ENCODE measurements around the gene ZAP70. TPM values are rescaled to one million over a fixed set of nuclear protein-coding genes. Genes with fewer than 3 reads are reported as not detected.
A peak's percentile ranks its signal among the peaks of the same experiment; 100 is the strongest.
"Not testable (repeated sequence)": the region's sequence is repeated elsewhere in the genome, so short reads cannot be mapped to it uniquely, and the experiment has no call there.

ZAP70 gene
- total RNA-seq, 2 experiments from 2014 or later: 40.8 to 57.9 TPM

DNA sequence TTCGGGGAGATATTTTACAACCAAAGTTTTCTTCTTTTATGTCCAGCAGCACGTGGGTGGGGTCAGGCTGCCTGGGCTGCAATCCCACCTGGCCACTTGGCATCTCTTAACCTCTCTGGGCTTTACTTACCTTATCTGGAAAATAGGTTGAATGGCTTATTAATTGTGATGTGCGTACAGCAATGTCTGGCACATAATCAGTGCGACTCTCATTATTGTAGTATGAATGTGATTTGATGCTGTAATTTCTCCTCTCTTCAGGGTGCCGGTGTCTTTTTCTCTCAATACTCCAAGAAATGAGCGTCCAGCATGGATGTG lies 2.0 kb upstream of the ZAP70 start:
- CTCF ChIA-PET (ENCODE audit: unreplicated experiment): no interaction called here
- no TSS peak for BruUV-seq (replicated peaks)
- Histone ChIP-seq H3K36me3 (ENCODE audit: insufficient read depth, low read length) (no peaks in the 10 kb centered on the region), H3K4me3 (ENCODE audit: low read depth, low read length, poor library complexity, severe bottlenecking) (no peak overlapping the region), H3K27ac (ENCODE audit: low read depth, low read length, poor library complexity, severe bottlenecking) (no peak overlapping the region), H4K20me1 (ENCODE audit: insufficient read depth, low read length) (no peaks in the 10 kb centered on the region), H3K9me3 (ENCODE audit: low read length) (no peaks in the 10 kb centered on the region), H2AFZ (ENCODE audit: low read length) (no peak overlapping the region), H3K9me2 (ENCODE audit: insufficient read depth, low read length) (no peaks in the 10 kb centered on the region), H3K4me2 (ENCODE audit: low read length) (no peak overlapping the region), H3K4me1 (ENCODE audit: insufficient read depth, low read length, poor library complexity, severe bottlenecking) (peaks cover 26% of the 10 kb centered on the region), H3K79me2 (ENCODE audit: insufficient read depth, low read depth, low read length) (peaks cover 8% of the 10 kb centered on the region; the same call in 1 of the 2 replicates)
- POLR2A ChIA-PET: no interaction called here
- no peak for DNase-seq (ENCODE audit: low spot score)
- intact Hi-C loops (cut with micrococcal nuclease; ENCODE audit: unreplicated experiment): loop anchor here (5.0 kb wide), 1 partner anchor 676 kb away; no protein-coding TSS in a partner anchor
- TF ChIP-seq CTCF (conservative IDR thresholded peaks at IDR 0.05; ENCODE audit: low read length) (no peak), EZH2phosphoT487 (IDR thresholded peaks at IDR 0.05; ENCODE audit: borderline replicate concordance, low read depth, low read length) (no peak)

DNA sequence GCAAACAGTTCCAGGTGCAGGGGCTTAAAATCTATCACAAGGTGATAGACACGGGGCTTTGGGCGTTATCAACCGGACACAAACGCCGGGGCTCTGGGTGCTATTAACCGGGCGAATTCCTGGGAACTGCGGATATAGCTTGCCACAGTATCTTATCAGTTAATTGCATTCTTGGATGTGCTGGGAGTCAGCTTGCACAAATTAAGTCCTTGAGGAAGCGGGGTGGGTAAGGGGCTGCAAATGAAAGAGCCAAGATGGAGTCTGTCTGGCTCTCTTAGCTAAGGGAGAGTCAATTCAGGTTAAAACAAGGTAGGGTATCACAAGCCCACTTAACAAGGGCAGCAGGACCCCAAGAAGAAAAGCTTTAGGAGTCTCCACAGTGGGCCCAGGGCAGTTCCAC lies 1.2 kb upstream of the ZAP70 start:
- BruUV-seq (replicated peaks); POLR2A ChIA-PET; H3K36me3 ChIP-seq (ENCODE audit: insufficient read depth, low read length); H3K9me3 ChIP-seq (ENCODE audit: low read length); H4K20me1 ChIP-seq (ENCODE audit: insufficient read depth, low read length); H3K79me2 ChIP-seq (ENCODE audit: insufficient read depth, low read depth, low read length); DNase-seq (ENCODE audit: low spot score); H3K4me3 ChIP-seq (ENCODE audit: low read depth, low read length, poor library complexity, severe bottlenecking); H3K27ac ChIP-seq (ENCODE audit: low read depth, low read length, poor library complexity, severe bottlenecking); CTCF ChIA-PET (ENCODE audit: unreplicated experiment); H3K9me2 ChIP-seq (ENCODE audit: insufficient read depth, low read length); H2AFZ ChIP-seq (ENCODE audit: low read length): not testable (repeated sequence)
- peak overlapping the region; percentile 73 for H3K4me2 ChIP-seq (ENCODE audit: low read length)
- intact Hi-C loops (cut with micrococcal nuclease; ENCODE audit: unreplicated experiment): loop anchor here (5.0 kb wide), 1 partner anchor 675 kb away; no protein-coding TSS in a partner anchor
- H3K4me1 ChIP-seq (ENCODE audit: insufficient read depth, low read length, poor library complexity, severe bottlenecking): peaks cover 26% of the 10 kb centered on the region

- peak overlapping the region; percentile 92 for H2AFZ ChIP-seq (ENCODE audit: low read length)
- H3K27ac ChIP-seq (ENCODE audit: low read depth, low read length, poor library complexity, severe bottlenecking): peak overlapping the region; percentile 20
- H4K20me1 ChIP-seq (ENCODE audit: insufficient read depth, low read length): no peaks in the 10 kb centered on the region
- CTCF ChIA-PET (ENCODE audit: unreplicated experiment): interaction anchor here (0.6 kb wide), 1 partner anchor 24 kb away, joined by 3 read pairs; no protein-coding TSS in a partner anchor
- peak; percentile 11 for DNase-seq (ENCODE audit: low spot score)
- H3K9me2 ChIP-seq (ENCODE audit: insufficient read depth, low read length): no peaks in the 10 kb centered on the region
- H3K4me2 ChIP-seq (ENCODE audit: low read length): peak overlapping the region; percentile 73
- no peak for TF ChIP-seq CTCF (conservative IDR thresholded peaks at IDR 0.05; ENCODE audit: low read length)
- no peak for TF ChIP-seq EZH2phosphoT487 (IDR thresholded peaks at IDR 0.05; ENCODE audit: borderline replicate concordance, low read depth, low read length)
- POLR2A ChIA-PET: interaction anchor here (0.5 to 2.3 kb wide), 2 partner anchors 28 to 33 kb away, joined by 3 to 5 read pairs; no protein-coding TSS in a partner anchor
- intact Hi-C loops (cut with micrococcal nuclease; ENCODE audit: unreplicated experiment): loop anchor here (5.0 kb wide), 1 partner anchor 675 kb away; no protein-coding TSS in a partner anchor
- H3K79me2 ChIP-seq (ENCODE audit: insufficient read depth, low read depth, low read length): peaks cover 8% of the 10 kb centered on the region; the same call in 1 of the 2 replicates
- peaks cover 27% of the 10 kb centered on the region for H3K4me1 ChIP-seq (ENCODE audit: insufficient read depth, low read length, poor library complexity, severe bottlenecking)
- H3K4me3 ChIP-seq (ENCODE audit: low read depth, low read length, poor library complexity, severe bottlenecking): peak overlapping the region; percentile 69
- H3K36me3 ChIP-seq (ENCODE audit: insufficient read depth, low read length): no peaks in the 10 kb centered on the region
- no TSS peak for BruUV-seq (replicated peaks)
- no peaks in the 10 kb centered on the region for H3K9me3 ChIP-seq (ENCODE audit: low read length)
These were observed 582 bp upstream of the ZAP70 start for GRCh38 chr2:97712693-97713295.

Measured in OCI-LY7 (cell line).